Measurements from ENCODE around the gene CIAO1. TPM values are rescaled to one million over a fixed set of nuclear protein-coding genes. Genes with fewer than 3 reads are reported as not detected.

CIAO1 gene
- total RNA-seq, 4 donors from 2014 or later: 83.8 to 149 (median 119) TPM

GRCh38 chr2:96243843-96244242 is 22.2 kb upstream of the CIAO1 start:
- TF ChIP-seq CTCF (IDR thresholded peaks at IDR 0.05) (no peak), POLR2A (IDR thresholded peaks at IDR 0.05) (no peak)
- WGBS, 2 donors: 94 to 95% methylated on average over 5 of the region's 5 CpGs
- H3K9me3 ChIP-seq: no peaks in the 10 kb centered on the region
- intact Hi-C loops (cut with DNase I): no loop called here
- no peak for DNase-seq
- peaks cover 5 to 21% of the 10 kb centered on the region in 2 donors for H3K4me1 ChIP-seq
- no peaks in the 10 kb centered on the region for H3K27me3 ChIP-seq
- H3K4me3 ChIP-seq (replicated peaks in 1 of 3): no peak overlapping the region
- no peaks in the 10 kb centered on the region for H3K36me3 ChIP-seq
- H3K27ac ChIP-seq: no peak overlapping the region

GRCh38 chr2:96245609-96246390 is 20.2 kb upstream of the CIAO1 start:
- peak; percentile 29 for DNase-seq
- H3K27ac ChIP-seq: peak overlapping the region in 1 of 3 donors; percentile 24
- H3K4me1 ChIP-seq: peaks cover 5 to 33% of the 10 kb centered on the region in 2 donors
- no peaks in the 10 kb centered on the region for H3K9me3 ChIP-seq
- TF ChIP-seq CTCF (IDR thresholded peaks at IDR 0.05) (no peak), POLR2A (IDR thresholded peaks at IDR 0.05) (no peak)
- H3K4me3 ChIP-seq (replicated peaks in 1 of 3): no peak overlapping the region
- intact Hi-C loops (cut with DNase I): no loop called here
- no peaks in the 10 kb centered on the region for H3K36me3 ChIP-seq
- H3K27me3 ChIP-seq: no peaks in the 10 kb centered on the region
- 68 to 71% methylated on average over 8 of the region's 8 CpGs for WGBS, 2 donors

- peaks cover 5 to 36% of the 10 kb centered on the region in 2 donors for H3K4me1 ChIP-seq
- DNase-seq: no peak
- intact Hi-C loops (cut with DNase I): no loop called here
- no peak overlapping the region for H3K4me3 ChIP-seq (replicated peaks in 1 of 3)
- no peaks in the 10 kb centered on the region for H3K27me3 ChIP-seq
- peaks cover 0 to 4% of the 10 kb centered on the region in 2 donors for H3K36me3 ChIP-seq
- H3K27ac ChIP-seq: no peak overlapping the region
- no peaks in the 10 kb centered on the region for H3K9me3 ChIP-seq
- TF ChIP-seq CTCF (IDR thresholded peaks at IDR 0.05) (no peak), POLR2A (IDR thresholded peaks at IDR 0.05) (no peak)
- WGBS, 2 donors: 87 to 89% methylated on average over 3 of the region's 3 CpGs
Measured at GRCh38 chr2:96247009-96247408, 19.0 kb upstream of the CIAO1 start.

DNA sequence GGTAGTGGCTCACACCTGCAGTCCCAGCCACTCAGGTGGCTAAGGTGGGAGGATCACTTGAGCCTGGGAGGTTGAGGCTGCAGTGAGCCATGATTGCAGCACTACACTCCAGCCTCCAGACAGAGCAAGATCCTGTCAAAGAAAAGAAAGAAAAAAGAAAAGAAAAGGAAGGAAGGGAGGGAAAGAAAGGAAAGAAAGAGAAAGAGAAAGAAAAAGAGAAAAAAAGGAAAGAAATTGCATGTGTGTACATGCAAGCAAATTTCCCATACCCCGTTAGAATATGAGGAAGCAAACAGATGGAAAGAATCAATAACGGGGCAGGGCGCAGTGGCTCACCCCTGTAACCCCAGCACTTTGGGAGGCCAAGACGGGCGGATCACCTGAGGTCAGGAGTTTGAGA is 18.1 kb upstream of the CIAO1 start:
- Histone ChIP-seq H3K9me3 (no peaks in the 10 kb centered on the region), H3K27ac (no peak overlapping the region), H3K4me3 (replicated peaks in 1 of 3) (no peak overlapping the region), H3K27me3 (no peaks in the 10 kb centered on the region), H3K4me1 (peaks cover 5 to 34% of the 10 kb centered on the region in 2 donors), H3K36me3 (peaks cover 6 to 13% of the 10 kb centered on the region in 2 donors)
- DNase-seq: no peak
- WGBS, 2 donors: 94 to 95% methylated on average over 5 of the region's 5 CpGs
- intact Hi-C loops (cut with DNase I): no loop called here
- TF ChIP-seq POLR2A (IDR thresholded peaks at IDR 0.05) (no peak), CTCF (IDR thresholded peaks at IDR 0.05) (no peak)

- Histone ChIP-seq H3K27me3 (no peaks in the 10 kb centered on the region), H3K27ac (no peak overlapping the region), H3K4me1 (peaks cover 5 to 31% of the 10 kb centered on the region in 2 donors), H3K4me3 (replicated peaks in 1 of 3) (no peak overlapping the region), H3K9me3 (no peaks in the 10 kb centered on the region), H3K36me3 (peaks cover 13 to 20% of the 10 kb centered on the region in 2 donors)
- WGBS, 2 donors: 85 to 97% methylated on average over 4 of the region's 4 CpGs
- no peak for DNase-seq
- intact Hi-C loops (cut with DNase I): no loop called here
- TF ChIP-seq POLR2A (IDR thresholded peaks at IDR 0.05) (no peak), CTCF (IDR thresholded peaks at IDR 0.05) (no peak)
Measured at GRCh38 chr2:96248624-96249023, 17.4 kb upstream of the CIAO1 start.

Measured in thyroid gland (tissue), 4 donors.